HCT116 (cell line): ENCODE results near the gene UPB1. TPM values are rescaled to one million over a fixed set of nuclear protein-coding genes. Genes with fewer than 3 reads are reported as not detected.
"Not testable (repeated sequence)": the region's sequence is repeated elsewhere in the genome, so short reads cannot be mapped to it uniquely, and the experiment has no call there.

Experiments
- ATAC-seq: fragments of 200-7000 bp; cut with Tn5 transposase; 2 replicates; pipeline ENCODE4 v1.9.1; 2020; ENCODE audit warnings: mild to moderate bottlenecking, moderate library complexity
- BruUV-seq: library from RNA; stranded (reverse); fragments of 400-500 nt; replicated peaks from 2 replicates; lab custom pipeline; 2021; lab: Mats Ljungman, UMichigan
- CTCF ChIA-PET: fragments of 300-600 bp; sonication (Branson Sonifier 250); formaldehyde crosslinking; loops from one replicate; lab custom pipeline; 2021; ENCODE audit warnings: antibody characterized with exemption; lab: Charles Lee
- POLR2A ChIA-PET: fragments of 300-600, 350-600 bp; sonication (Branson Sonifier 250); formaldehyde crosslinking; loops from one replicate; lab custom pipeline; 2021; ENCODE audit warnings: antibody characterized with exemption; lab: Charles Lee
- RAD21 ChIA-PET, 2 experiments: fragments of 300-600 bp; sonication (Branson Sonifier 250); formaldehyde crosslinking; loops; one replicate each; lab custom pipeline; 2023; ENCODE audit warnings: low total read pairs in 2 of 2; ENCODE audit not compliant: uncharacterized antibody in 2 of 2, unreplicated experiment in 2 of 2, low non-redundant PET in 1 of 2; lab: Charles Lee
- DNase-seq: peaks from one replicate; pipeline ENCODE4 v3.0.0-alpha.2; 2010; ENCODE audit warnings: low read depth, low spot score
- H2AFZ ChIP-seq: fragments of 200-600 bp; shearing (Covaris generic), sonication (generic); 2 replicates; pipeline ENCODE4 v1.6.1; 2017; ENCODE audit warnings: low read depth, mixed run types, mixed read lengths, antibody characterized with exemption, low read length; ENCODE audit not compliant: poor library complexity, severe bottlenecking
- H3K27ac ChIP-seq: 2 replicates; pipeline ENCODE4 v1.5.1; 2012; ENCODE audit warnings: low read depth, low read length
- H3K27me3 ChIP-seq: fragments of 200-600 bp; sonication (generic); 2 replicates; pipeline ENCODE4 v1.6.1; 2016; ENCODE audit warnings: mixed run types, low read length, mixed read lengths; ENCODE audit not compliant: insufficient read depth
- H3K36me3 ChIP-seq, 2 experiments: fragments of 200-500 bp in 1 of 2; fragments of 200-600 bp in 1 of 2; sonication (Bioruptor generic) in 1 of 2; sonication (generic) in 1 of 2; 2 replicates each; pipeline versions ENCODE4 v1.5.1 to v1.6.1; 2014 to 2016; ENCODE audit warnings: low read length in 2 of 2, inconsistent platforms in 1 of 2, mixed read lengths in 1 of 2, mixed run types in 1 of 2; ENCODE audit not compliant: insufficient read depth in 2 of 2, control insufficient read depth in 1 of 2
- H3K4me1 ChIP-seq, 2 experiments: fragments of 200-600 bp in 1 of 2; sonication (generic) in 1 of 2; 2 replicates each; pipeline versions ENCODE4 v1.5.1 to v1.6.1; 2012 to 2017; ENCODE audit warnings: low read length in 2 of 2, inconsistent platforms in 1 of 2, mild to moderate bottlenecking in 1 of 2, mixed read lengths in 1 of 2, mixed run types in 1 of 2, moderate library complexity in 1 of 2; ENCODE audit not compliant: insufficient read depth in 2 of 2, control insufficient read depth in 1 of 2
- H3K4me2 ChIP-seq: fragments of 200-600 bp; sonication (generic); 2 replicates; pipeline ENCODE4 v1.6.1; 2017; ENCODE audit warnings: mixed run types, low read length, mixed read lengths
- H3K4me3 ChIP-seq, 2 experiments: fragments of 200-600 bp in 1 of 2; sonication (generic) in 1 of 2; replicated peaks in 1 of 2; 2 replicates each; pipeline ENCODE4 v1.5.1; 2011 to 2016; ENCODE audit warnings: low read length in 2 of 2, control low read depth in 1 of 2, low read depth in 1 of 2, mild to moderate bottlenecking in 1 of 2, mixed read lengths in 1 of 2, mixed run types in 1 of 2
- H3K79me2 ChIP-seq: fragments of 200-600 bp; sonication (generic); 2 replicates; pipeline ENCODE4 v1.6.1; 2017; ENCODE audit warnings: mild to moderate bottlenecking, mixed run types, low read length, moderate library complexity, mixed read lengths; ENCODE audit not compliant: insufficient read depth
- H3K9ac ChIP-seq: fragments of 200-600 bp; sonication (generic); 2 replicates; pipeline ENCODE4 v1.6.1; 2016; ENCODE audit warnings: low read length, mixed read lengths
- H3K9me2 ChIP-seq: fragments of 200-600 bp; sonication (generic), shearing (Covaris generic); 2 replicates; pipeline ENCODE4 v1.6.1; 2017; ENCODE audit warnings: mixed run types, mild to moderate bottlenecking, moderate library complexity; ENCODE audit not compliant: insufficient read depth
- H3K9me3 ChIP-seq, 2 experiments: fragments of 200-500 bp in 1 of 2; fragments of 200-600 bp in 1 of 2; sonication (Bioruptor generic) in 1 of 2; sonication (generic) in 1 of 2; 2 replicates each; pipeline ENCODE4 v1.6.1; 2014 to 2017; ENCODE audit warnings: low read length in 2 of 2, mixed read lengths in 2 of 2, inconsistent platforms in 1 of 2, low read depth in 1 of 2, mild to moderate bottlenecking in 1 of 2, mixed run types in 1 of 2, moderate library complexity in 1 of 2; ENCODE audit not compliant: control insufficient read depth in 1 of 2, insufficient read depth in 1 of 2
- H4K20me1 ChIP-seq: fragments of 200-600 bp; sonication (generic), shearing (Covaris generic); 2 replicates; pipeline ENCODE4 v1.6.1; 2017; ENCODE audit warnings: mixed run types, mild to moderate bottlenecking, moderate library complexity; ENCODE audit not compliant: insufficient read depth
- CBX3 ChIP-seq: IDR thresholded peaks from 2 replicates; pipeline ENCODE4 v1.6.1; 2012; ENCODE audit warnings: low read depth
- CEBPB ChIP-seq: IDR thresholded peaks from 2 replicates; pipeline ENCODE4 v1.6.1; 2012; ENCODE audit warnings: low read depth
- CTCF ChIP-seq, 3 experiments: fragments of 200-600 bp in 1 of 3; sonication (generic) in 1 of 3; IDR thresholded peaks in 2 of 3; conservative IDR thresholded peaks in 1 of 3; 2 replicates each; pipeline ENCODE4 v1.5.1; 2012 to 2017; ENCODE audit warnings: low read depth in 2 of 3, low read length in 2 of 3, antibody characterized with exemption in 1 of 3, borderline replicate concordance in 1 of 3, control low read depth in 1 of 3, mild to moderate bottlenecking in 1 of 3, mixed read lengths in 1 of 3, mixed run types in 1 of 3, moderate library complexity in 1 of 3; ENCODE audit not compliant: insufficient read depth in 1 of 3
- EZH2 ChIP-seq: fragments of 200-600 bp; sonication (generic); IDR thresholded peaks from 2 replicates; pipeline ENCODE4 v1.6.1; 2017; ENCODE audit warnings: antibody characterized with exemption, mixed run types
- EZH2phosphoT487 ChIP-seq: fragments of 200-600 bp; IDR thresholded peaks from 2 replicates; pipeline ENCODE4 v1.6.1; 2018; ENCODE audit warnings: antibody characterized with exemption, borderline replicate concordance
- FOSL1 ChIP-seq: IDR thresholded peaks from 2 replicates; pipeline ENCODE4 v1.6.1; 2012; ENCODE audit warnings: low read depth
- JUND ChIP-seq: IDR thresholded peaks from 2 replicates; pipeline ENCODE4 v1.6.1; 2012
- POLR2A ChIP-seq: IDR thresholded peaks from 2 replicates; pipeline ENCODE4 v1.7.0; 2011; ENCODE audit warnings: borderline replicate concordance; ENCODE audit not compliant: insufficient read depth, insufficient read length; ENCODE audit errors: extremely low read depth
- POLR2AphosphoS5 ChIP-seq: IDR thresholded peaks from 2 replicates; pipeline ENCODE4 v1.6.1; 2011; ENCODE audit warnings: mild to moderate bottlenecking, low read depth, low read length, moderate library complexity
- RAD21 ChIP-seq: IDR thresholded peaks from 2 replicates; pipeline ENCODE4 v1.6.1; 2012; ENCODE audit warnings: low read depth, mild to moderate bottlenecking
- SIN3A ChIP-seq: IDR thresholded peaks from 2 replicates; pipeline ENCODE4 v1.6.1; 2012; ENCODE audit warnings: low read depth
- SP1 ChIP-seq: IDR thresholded peaks from 2 replicates; pipeline ENCODE4 v1.6.1; 2012; ENCODE audit warnings: low read depth
- SRF ChIP-seq: IDR thresholded peaks from 2 replicates; pipeline ENCODE4 v1.6.1; 2012; ENCODE audit warnings: low read depth
- TCF7L2 ChIP-seq: IDR thresholded peaks from 2 replicates; pipeline ENCODE4 v1.7.0; 2011; ENCODE audit warnings: borderline replicate concordance, inconsistent platforms; ENCODE audit not compliant: insufficient read depth, insufficient read length; ENCODE audit errors: extremely low read depth
- YY1 ChIP-seq: IDR thresholded peaks from 2 replicates; pipeline ENCODE4 v1.6.1; 2011; ENCODE audit warnings: low read length, low read depth, moderate library complexity, mild to moderate bottlenecking; ENCODE audit not compliant: insufficient replicate concordance; ENCODE audit errors: extremely low read depth
- intact Hi-C: fragments of 100-400 bp; cut with micrococcal nuclease; formaldehyde crosslinking; loops from 2 replicates; pipeline ENCODE4 v1.10.0; 2022
- total RNA-seq: library from RNA; stranded (reverse); gene quantifications from one replicate; pipeline ENCODE4 v1.2.1, GENCODE V29; 2021; ENCODE audit not compliant: unreplicated experiment
- TF ChIP-seq, protein P1 (sequence below): IDR thresholded peaks from 2 replicates; pipeline ENCODE4 v1.6.1; 2011; ENCODE audit warnings: mild to moderate bottlenecking, low read length, moderate library complexity; ENCODE audit not compliant: insufficient replicate concordance; ENCODE audit errors: extremely low read depth
- TF ChIP-seq, protein P2 (sequence below): IDR thresholded peaks from 2 replicates; pipeline ENCODE4 v1.6.1; 2012

UPB1 gene
- total RNA-seq, 1 experiment from 2014 or later, result 0.27 TPM

DNA sequence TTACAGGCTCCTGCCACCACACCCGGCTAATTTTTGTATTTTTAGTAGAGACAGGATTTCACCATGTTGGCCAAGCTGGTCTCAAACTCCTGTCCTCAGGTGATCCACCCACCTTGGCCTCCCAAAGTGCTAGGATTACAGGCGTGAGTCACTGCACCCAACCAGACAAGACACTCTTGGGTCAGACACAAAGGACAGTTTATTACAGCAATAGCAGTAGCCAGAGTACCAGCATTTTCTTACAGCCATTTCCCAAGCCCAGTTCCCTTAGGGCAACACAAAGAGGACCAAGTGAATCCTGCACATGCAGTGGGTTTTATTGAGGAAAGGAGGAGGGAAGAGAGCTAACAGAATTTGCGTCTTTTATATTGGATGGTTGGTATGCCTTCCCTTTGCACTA, 35.8 kb downstream of the UPB1 start:
- H3K27me3 ChIP-seq, intact Hi-C loops, H4K20me1 ChIP-seq, RAD21 ChIA-PET, H3K4me2 ChIP-seq, H3K9me2 ChIP-seq, H3K27ac ChIP-seq, H3K9me3 ChIP-seq, BruUV-seq, H3K4me1 ChIP-seq, H2AFZ ChIP-seq, ATAC-seq, H3K36me3 ChIP-seq, DNase-seq, H3K4me3 ChIP-seq, H3K9ac ChIP-seq, H3K79me2 ChIP-seq, POLR2A ChIA-PET: not testable (repeated sequence)
- CTCF ChIA-PET, result interaction anchor here (1.5 kb wide), 2 partner anchors 9 to 373 kb away, joined by 3 to 7 read pairs; no protein-coding TSS in a partner anchor

- H3K4me2 ChIP-seq, result no peak overlapping the region
- H3K4me1 ChIP-seq, result peaks cover 0 to 5% of the 10 kb centered on the region in 2 experiments; a peak in 1 of 4 replicates
- BruUV-seq, result no TSS peak
Observed at GRCh38 chr22:24532075-24532474, 36.9 kb downstream of the UPB1 start.

More at GRCh38 chr22:24532075-24532474, 36.9 kb downstream of the UPB1 start:
- RAD21 ChIA-PET, result no interaction called here
- Histone ChIP-seq H3K79me2 (no peaks in the 10 kb centered on the region), H3K9me3 (no peaks in the 10 kb centered on the region), H3K36me3 (no peaks in the 10 kb centered on the region), H4K20me1 (no peaks in the 10 kb centered on the region), H2AFZ (no peak overlapping the region), H3K9me2 (no peaks in the 10 kb centered on the region), H3K27ac (no peak overlapping the region), H3K9ac (no peak overlapping the region), H3K4me3 (no peak overlapping the region), H3K27me3 (no peaks in the 10 kb centered on the region)
- CTCF ChIA-PET, result interaction anchor here (1.5 kb wide), 1 partner anchor 10 kb away, joined by 7 read pairs; no protein-coding TSS in a partner anchor
- POLR2A ChIA-PET, result no interaction called here
- TF ChIP-seq EZH2phosphoT487 (no peak), JUND (no peak), SIN3A (no peak), CEBPB (no peak), POLR2AphosphoS5 (no peak), TCF7L2 (no peak), SP1 (no peak), POLR2A (no peak), SRF (no peak), RAD21 (no peak), YY1 (no peak), CBX3 (no peak), CTCF (IDR thresholded peaks at IDR 0.05 in 2 of 3, conservative IDR thresholded peaks at IDR 0.05 in 1 of 3; ENCODE audit: borderline replicate concordance in 1 of 3, insufficient read depth in 1 of 3, low read depth in 2 of 3, low read length in 2 of 3) (no peak), FOSL1 (no peak), EZH2 (no peak)
- TF ChIP-seq, protein P1, sequence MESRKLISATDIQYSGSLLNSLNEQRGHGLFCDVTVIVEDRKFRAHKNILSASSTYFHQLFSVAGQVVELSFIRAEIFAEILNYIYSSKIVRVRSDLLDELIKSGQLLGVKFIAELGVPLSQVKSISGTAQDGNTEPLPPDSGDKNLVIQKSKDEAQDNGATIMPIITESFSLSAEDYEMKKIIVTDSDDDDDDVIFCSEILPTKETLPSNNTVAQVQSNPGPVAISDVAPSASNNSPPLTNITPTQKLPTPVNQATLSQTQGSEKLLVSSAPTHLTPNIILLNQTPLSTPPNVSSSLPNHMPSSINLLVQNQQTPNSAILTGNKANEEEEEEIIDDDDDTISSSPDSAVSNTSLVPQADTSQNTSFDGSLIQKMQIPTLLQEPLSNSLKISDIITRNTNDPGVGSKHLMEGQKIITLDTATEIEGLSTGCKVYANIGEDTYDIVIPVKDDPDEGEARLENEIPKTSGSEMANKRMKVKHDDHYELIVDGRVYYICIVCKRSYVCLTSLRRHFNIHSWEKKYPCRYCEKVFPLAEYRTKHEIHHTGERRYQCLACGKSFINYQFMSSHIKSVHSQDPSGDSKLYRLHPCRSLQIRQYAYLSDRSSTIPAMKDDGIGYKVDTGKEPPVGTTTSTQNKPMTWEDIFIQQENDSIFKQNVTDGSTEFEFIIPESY, result no peak
- TF ChIP-seq, protein P2, sequence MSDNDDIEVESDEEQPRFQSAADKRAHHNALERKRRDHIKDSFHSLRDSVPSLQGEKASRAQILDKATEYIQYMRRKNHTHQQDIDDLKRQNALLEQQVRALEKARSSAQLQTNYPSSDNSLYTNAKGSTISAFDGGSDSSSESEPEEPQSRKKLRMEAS, result no peak
- no peak for ATAC-seq
- no peak for DNase-seq
- intact Hi-C loops, result no loop called here
